Measurements from ENCODE around the gene SKIDA1.

SKIDA1 gene

DNA sequence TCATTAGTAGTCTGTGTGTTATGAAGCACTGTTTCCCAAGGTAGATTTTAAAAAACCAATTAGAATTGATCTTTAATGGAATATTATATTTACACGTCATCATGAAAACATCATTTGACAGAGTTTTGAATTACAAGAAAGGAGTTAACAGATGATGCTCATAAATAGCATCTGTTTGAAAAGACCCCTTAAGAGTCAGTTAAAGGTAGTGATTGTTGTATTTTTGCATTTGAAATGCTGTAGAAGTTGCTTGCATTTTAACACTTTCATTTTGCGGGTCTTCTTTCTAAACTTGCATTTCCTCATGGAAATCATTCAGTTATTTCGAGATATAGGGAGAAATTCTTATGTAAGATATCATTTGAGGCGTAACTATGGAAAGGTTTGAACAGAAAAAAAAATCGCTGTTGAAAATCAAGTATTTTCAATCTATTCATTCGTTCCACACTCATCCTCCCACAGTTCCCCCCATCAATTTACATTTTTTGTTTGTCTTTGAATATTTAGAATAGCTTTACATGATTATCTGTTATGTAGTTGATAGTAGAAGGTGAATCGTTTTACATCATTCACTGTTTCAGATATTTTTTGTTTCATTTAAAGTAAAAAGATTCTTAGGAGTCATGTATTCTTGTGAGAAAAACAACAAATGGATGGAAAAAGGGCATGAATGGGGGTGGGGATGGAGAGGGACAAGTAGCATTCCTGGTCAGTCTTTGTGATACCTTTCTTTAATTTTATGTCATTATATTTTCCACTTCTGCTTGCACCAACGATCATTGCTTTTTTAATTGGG is 3.0 kb upstream of the SKIDA1 start:
- no peak for DNase-seq

GRCh38 chr10:21527598-21528235 is 2.2 kb upstream of the SKIDA1 start:
- peak; percentile 60 for DNase-seq

GRCh38 chr10:21526860-21527597 is 1.5 kb upstream of the SKIDA1 start:
- peak; percentile 74 for DNase-seq

- peak; percentile 95 for DNase-seq
These were observed 842 bp upstream of the SKIDA1 start for GRCh38 chr10:21526188-21526859.

DNA sequence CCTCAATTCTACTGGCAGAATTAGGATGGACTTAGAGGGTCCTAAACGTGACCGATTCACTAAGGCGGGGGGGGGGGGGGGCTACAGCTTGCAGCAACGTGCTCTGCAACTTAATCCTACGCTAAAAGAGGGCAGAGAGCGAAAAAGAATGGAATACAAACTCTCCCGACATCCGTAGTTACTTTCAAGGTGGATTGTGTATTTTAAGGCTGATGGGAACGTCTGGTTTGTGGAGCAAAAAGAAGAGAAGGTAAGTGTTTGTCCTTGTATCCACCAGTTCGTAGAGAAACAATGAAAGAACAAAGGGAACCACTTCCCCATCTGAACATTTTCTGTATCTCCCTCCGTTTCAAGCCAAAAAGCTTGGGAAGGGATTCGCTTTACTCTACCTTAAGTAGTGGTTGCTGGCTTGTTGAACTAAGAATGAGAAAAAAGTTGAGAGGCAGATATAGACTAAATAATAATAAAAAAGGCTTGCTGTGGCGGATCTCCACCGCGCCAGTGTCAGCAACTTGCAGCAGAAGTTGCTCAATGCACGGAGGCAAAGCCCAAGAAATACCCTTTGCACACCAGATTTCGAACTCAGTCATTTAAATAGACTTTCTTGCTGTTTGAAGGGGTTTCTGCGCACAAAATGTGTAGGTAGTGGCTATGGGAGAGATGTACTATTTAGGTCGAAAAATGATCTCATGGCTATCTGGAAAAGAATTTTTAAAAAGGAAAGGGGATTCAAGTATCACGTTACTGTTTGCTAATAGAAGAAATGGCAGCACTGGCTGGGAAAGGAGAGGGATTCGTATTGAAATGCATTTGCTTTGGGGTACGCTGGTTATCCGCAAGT is 736 bp downstream of the SKIDA1 start:
- peak; percentile 58 for DNase-seq

- no peak for DNase-seq
These were observed 1.4 kb downstream of the SKIDA1 start for GRCh38 chr10:21524131-21524525.

- peak; percentile 80 for DNase-seq
These were observed 1.9 kb downstream of the SKIDA1 start for GRCh38 chr10:21523557-21524008.

GRCh38 chr10:21522631-21523406 is 2.7 kb downstream of the SKIDA1 start:
- DNase-seq = no peak

GRCh38 chr10:21521751-21522533 is 3.5 kb downstream of the SKIDA1 start:
- no peak for DNase-seq

DNA sequence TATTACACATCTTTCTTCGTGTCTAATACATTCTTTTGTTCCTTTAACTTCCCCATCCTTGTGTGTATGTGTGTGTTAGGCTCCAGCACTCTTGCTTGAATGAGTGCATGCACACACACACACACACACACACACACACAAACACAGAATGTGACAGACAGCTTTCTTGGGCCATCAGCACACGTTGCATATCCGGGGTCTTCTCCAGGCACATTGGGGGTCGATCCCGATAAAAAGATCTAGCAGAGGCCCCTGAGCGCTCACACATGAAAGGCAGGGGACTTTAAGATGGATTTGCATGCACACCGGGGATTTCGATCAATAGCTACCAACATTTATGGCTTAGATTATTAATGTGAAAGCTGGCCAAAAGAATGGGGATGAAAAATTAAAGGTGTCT is 4.5 kb downstream of the SKIDA1 start:
- DNase-seq = no peak

DNA sequence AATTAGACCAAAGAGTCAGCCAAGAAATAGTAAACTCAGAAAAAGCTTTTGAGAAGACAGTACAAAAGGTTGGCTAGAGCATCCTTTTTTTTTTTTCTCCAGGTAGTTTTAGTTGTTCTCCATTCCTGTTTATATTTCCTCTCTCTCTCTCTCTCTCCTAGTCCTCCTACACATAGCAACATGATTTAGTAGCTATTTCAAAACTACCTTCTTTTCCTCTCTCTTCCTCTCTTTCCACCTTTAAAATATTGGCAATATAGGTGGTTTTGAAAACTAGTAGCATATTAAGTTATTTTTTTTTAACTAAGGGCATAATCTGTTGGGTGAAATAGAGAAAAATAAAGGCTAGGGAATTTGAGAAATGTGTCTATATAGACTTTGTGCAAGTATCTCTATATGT is 5.0 kb downstream of the SKIDA1 start:
- no peak for DNase-seq

DNA sequence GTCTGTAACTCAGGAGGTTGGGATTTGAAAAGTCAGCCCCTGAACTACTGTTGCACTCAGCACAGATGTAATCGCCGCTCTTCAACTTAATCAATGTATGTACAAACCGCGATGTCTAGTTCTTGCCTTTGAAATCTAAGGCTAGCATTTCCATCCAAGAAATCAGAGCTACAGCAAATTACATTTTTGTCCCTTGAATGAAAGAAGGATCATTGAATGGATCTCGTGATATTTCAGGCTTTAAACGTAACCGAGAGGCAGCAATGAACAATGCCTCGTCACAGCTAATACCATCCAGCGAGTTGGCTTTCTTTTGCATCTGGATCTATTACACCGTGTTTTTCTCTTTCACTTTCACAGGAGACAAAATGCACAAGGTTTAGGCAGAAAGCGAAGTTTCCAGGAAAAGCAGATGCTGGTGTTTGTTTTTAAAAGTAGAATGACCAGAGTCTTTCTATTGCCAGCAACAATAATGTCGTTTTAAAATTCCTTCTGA is 5.5 kb downstream of the SKIDA1 start:
- DNase-seq = peak; percentile 79

DNA sequence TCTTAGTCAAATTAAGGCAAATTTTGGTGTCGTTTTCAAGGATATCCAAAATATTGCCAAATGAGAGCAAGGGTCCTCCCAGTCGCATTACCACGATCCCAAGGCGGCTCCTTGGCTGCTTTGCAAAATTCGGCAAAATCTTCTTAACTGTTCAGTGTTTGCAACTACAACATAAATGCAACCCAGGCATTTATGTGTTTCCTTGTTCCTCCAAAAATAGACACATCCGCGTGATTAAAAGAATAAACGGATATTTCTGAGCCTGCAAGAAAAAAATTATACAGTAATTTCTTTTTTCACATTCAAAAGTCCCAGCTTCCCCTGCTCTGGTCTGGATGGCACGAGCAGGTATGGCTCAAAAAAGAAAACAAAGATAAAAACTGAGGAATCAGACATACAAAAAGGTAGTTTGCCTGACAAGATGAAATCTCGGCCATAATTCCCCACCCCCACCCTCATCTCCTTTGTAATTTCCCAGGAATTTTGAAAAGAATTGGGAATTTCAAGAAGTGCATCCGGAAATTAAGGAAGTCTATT is 6.0 kb downstream of the SKIDA1 start:
- no peak for DNase-seq

- peak; percentile 58 for DNase-seq
These were observed 6.7 kb downstream of the SKIDA1 start for GRCh38 chr10:21518641-21519396.

DNA sequence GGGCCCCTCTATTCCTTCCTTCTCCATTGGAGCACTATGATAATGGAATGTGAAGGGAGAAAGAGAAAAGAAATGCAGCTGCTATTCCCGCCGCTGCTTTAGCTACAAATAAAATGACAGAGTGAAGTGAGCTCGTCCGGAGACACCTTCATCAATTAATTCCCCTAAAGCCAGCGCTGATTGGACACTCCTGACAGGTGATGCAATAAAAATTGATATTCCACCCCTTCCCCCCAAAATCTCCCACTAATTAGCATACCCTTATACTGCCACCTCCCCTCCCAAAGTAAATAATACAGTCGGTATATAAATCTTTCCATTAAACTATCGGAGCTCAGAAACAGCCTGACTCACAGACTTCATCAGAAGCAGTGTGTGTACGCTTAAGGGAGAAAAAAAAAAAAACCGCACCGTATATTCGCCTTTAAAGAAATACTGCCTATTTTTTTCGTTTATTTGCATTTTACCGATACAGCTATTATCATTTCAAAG is 7.3 kb downstream of the SKIDA1 start:
- DNase-seq = peak; percentile 61

GRCh38 chr10:21517134-21518031 is 8.1 kb downstream of the SKIDA1 start:
- DNase-seq = peak; percentile 71

All from fibroblast of skin of scalp (primary cell).